SU-DHL-6 (cell line): ENCODE data around the gene MGAT5B.

ENCODE experiments used
- H2AFZ ChIP-seq: fragments of 200-600 bp; sonication (generic); 2 replicates; pipeline ENCODE4 v1.6.1; 2014; ENCODE audit warnings: low read depth, mild to moderate bottlenecking, moderate library complexity, mixed read lengths, antibody characterized with exemption, low read length; ENCODE audit not compliant: severe bottlenecking
- H3F3A ChIP-seq: fragments of 200-600 bp; shearing (Covaris generic); 2 replicates; pipeline ENCODE4 v1.6.0; 2016; ENCODE audit warnings: antibody characterized with exemption, mild to moderate bottlenecking; ENCODE audit not compliant: insufficient read depth
- H3K27ac ChIP-seq: fragments of 200-600 bp; sonication (generic); 2 replicates; pipeline ENCODE4 v1.5.1; 2016; ENCODE audit warnings: low read depth, mild to moderate bottlenecking, low read length, moderate library complexity, mixed read lengths
- H3K27me3 ChIP-seq: fragments of 200-600 bp; sonication (generic), shearing (Covaris generic); 2 replicates; pipeline ENCODE4 v1.6.0; 2014; ENCODE audit warnings: mild to moderate bottlenecking, low read length
- H3K36me3 ChIP-seq: fragments of 200-600 bp; sonication (generic); 2 replicates; pipeline ENCODE4 v1.6.1; 2014; ENCODE audit warnings: mild to moderate bottlenecking, low read length, mixed read lengths
- H3K4me2 ChIP-seq: fragments of 300-600, 200-600 bp; shearing (Covaris generic), sonication (generic); 2 replicates; pipeline ENCODE4 v1.6.0; 2014; ENCODE audit warnings: low read length, low read depth, mild to moderate bottlenecking; ENCODE audit not compliant: poor library complexity, severe bottlenecking
- H3K4me3 ChIP-seq: fragments of 200-600 bp; sonication (generic); 2 replicates; pipeline ENCODE4 v1.5.1; 2014; ENCODE audit warnings: antibody characterized with exemption, low read length, mild to moderate bottlenecking, mixed read lengths; ENCODE audit not compliant: insufficient read depth, poor library complexity, severe bottlenecking
- H3K79me2 ChIP-seq: fragments of 200-600 bp; sonication (generic); 2 replicates; pipeline ENCODE4 v1.6.1; 2014; ENCODE audit warnings: mild to moderate bottlenecking, low read length, moderate library complexity; ENCODE audit not compliant: insufficient read depth
- H3K9ac ChIP-seq: fragments of 200-600 bp; sonication (generic); 2 replicates; pipeline ENCODE4 v1.7.0; 2014; ENCODE audit warnings: mild to moderate bottlenecking, low read length
- H3K9me2 ChIP-seq: fragments of 200-600 bp; sonication (generic); replicated peaks from 2 replicates; pipeline ENCODE4 v1.6.1; 2014; ENCODE audit warnings: low read length; ENCODE audit not compliant: insufficient read depth
- H3K9me3 ChIP-seq: fragments of 200-600 bp; sonication (generic); 2 replicates; pipeline ENCODE4 v1.6.1; 2014; ENCODE audit warnings: low read length, mixed read lengths; ENCODE audit not compliant: insufficient read depth
- H4K20me1 ChIP-seq: fragments of 200-600 bp; sonication (generic); 2 replicates; pipeline ENCODE4 v1.6.1; 2014; ENCODE audit warnings: low read depth, mild to moderate bottlenecking, antibody characterized with exemption, low read length, moderate library complexity, mixed read lengths
- CTCF ChIP-seq: fragments of 200-600 bp; sonication (generic); IDR thresholded peaks from one replicate; pipeline ENCODE4 v1.5.1; 2017; ENCODE audit warnings: antibody characterized with exemption, mild to moderate bottlenecking, low read length, moderate library complexity; ENCODE audit not compliant: insufficient read depth, poor library complexity, severe bottlenecking
- EZH2phosphoT487 ChIP-seq: fragments of 200-600 bp; sonication (generic), shearing (Covaris generic); conservative IDR thresholded peaks from 2 replicates; pipeline ENCODE4 v1.6.1; 2018; ENCODE audit warnings: mild to moderate bottlenecking, antibody characterized with exemption, low read length, moderate library complexity, mixed read lengths

The MGAT5B gene

GRCh38 chr17:76871668-76872067 is 3.5 kb downstream of the MGAT5B start:
- no peak overlapping the region for H3K27ac ChIP-seq
- TF ChIP-seq CTCF (no peak), EZH2phosphoT487 (no peak)
- no peak overlapping the region for H2AFZ ChIP-seq
- no peaks in the 10 kb centered on the region for H3K9me2 ChIP-seq
- H4K20me1 ChIP-seq, result no peaks in the 10 kb centered on the region
- no peaks in the 10 kb centered on the region for H3F3A ChIP-seq
- no peaks in the 10 kb centered on the region for H3K79me2 ChIP-seq
- H3K4me3 ChIP-seq, result no peak overlapping the region
- H3K4me2 ChIP-seq, result no peak overlapping the region
- no peaks in the 10 kb centered on the region for H3K36me3 ChIP-seq
- no peak overlapping the region for H3K9ac ChIP-seq
- H3K27me3 ChIP-seq, result no peaks in the 10 kb centered on the region
- H3K9me3 ChIP-seq, result no peaks in the 10 kb centered on the region

- Histone ChIP-seq H3K9me2 (no peaks in the 10 kb centered on the region), H3K27me3 (no peaks in the 10 kb centered on the region), H2AFZ (no peak overlapping the region), H3K27ac (no peak overlapping the region), H3K79me2 (no peaks in the 10 kb centered on the region), H3K9me3 (no peaks in the 10 kb centered on the region), H3K36me3 (no peaks in the 10 kb centered on the region), H4K20me1 (no peaks in the 10 kb centered on the region), H3K9ac (no peak overlapping the region), H3K4me3 (no peak overlapping the region), H3F3A (no peaks in the 10 kb centered on the region), H3K4me2 (no peak overlapping the region)
- TF ChIP-seq CTCF, result no peak
Observed at GRCh38 chr17:76872221-76872873, 4.1 kb downstream of the MGAT5B start.

- H4K20me1 ChIP-seq, result no peaks in the 10 kb centered on the region
- TF ChIP-seq EZH2phosphoT487 (no peak), CTCF (no peak)
- H3F3A ChIP-seq, result no peaks in the 10 kb centered on the region
- H3K79me2 ChIP-seq, result no peaks in the 10 kb centered on the region
- H3K9me3 ChIP-seq, result no peaks in the 10 kb centered on the region
- no peak overlapping the region for H3K4me2 ChIP-seq
- no peaks in the 10 kb centered on the region for H3K36me3 ChIP-seq
- no peak overlapping the region for H3K4me3 ChIP-seq
- no peaks in the 10 kb centered on the region for H3K27me3 ChIP-seq
- H3K9ac ChIP-seq, result no peak overlapping the region
- H3K9me2 ChIP-seq, result no peaks in the 10 kb centered on the region
- no peak overlapping the region for H2AFZ ChIP-seq
- no peak overlapping the region for H3K27ac ChIP-seq
Observed at GRCh38 chr17:76872874-76873221, 4.6 kb downstream of the MGAT5B start.
